Thyroid gland (tissue), 4 donors: ENCODE measurements around the gene PPIF. TPM values are rescaled to one million over a fixed set of nuclear protein-coding genes. Genes with fewer than 3 reads are reported as not detected.

Source experiments
- DNase-seq, 2 donors: peaks; one replicate each; pipeline ENCODE4 v3.0.0-alpha.2; 2019
- H3K27ac ChIP-seq, 3 donors: fragments of 200-600 bp; sonication (generic); 1 replicate in 2 of 3; 2 replicates in 1 of 3; pipeline ENCODE4 v1.5.1; 2016 to 2019; ENCODE audit warnings: mild to moderate bottlenecking in 1 of 3, moderate library complexity in 1 of 3
- H3K27me3 ChIP-seq: fragments of 200-600 bp; sonication (generic); one replicate; pipeline ENCODE4 v1.5.1; 2019
- H3K36me3 ChIP-seq, 2 donors: fragments of 200-600 bp; sonication (generic); one replicate each; pipeline ENCODE4 v1.5.1; 2016 to 2019
- H3K4me1 ChIP-seq, 2 donors: fragments of 200-600 bp; sonication (generic); one replicate each; pipeline ENCODE4 v1.5.1; 2017 to 2019
- H3K4me3 ChIP-seq, 3 donors: fragments of 200-600 bp; sonication (generic); replicated peaks in 1 of 3; 1 replicate in 2 of 3; 2 replicates in 1 of 3; pipeline ENCODE4 v1.5.1; 2016; ENCODE audit warnings: mild to moderate bottlenecking in 1 of 3
- H3K9me3 ChIP-seq: fragments of 200-600 bp; sonication (generic); one replicate; pipeline ENCODE4 v1.5.1; 2017
- POLR2A ChIP-seq, 2 donors: fragments of 450-650 bp; IDR thresholded peaks; one replicate each; pipeline ENCODE4 v1.6.1; 2017; ENCODE audit warnings: antibody characterized with exemption in 2 of 2, mild to moderate bottlenecking in 2 of 2, moderate library complexity in 1 of 2
- WGBS, 2 donors: methylation state at CpG; one replicate each; pipeline ENCODE4 v1.1.5; 2017; 5-methylcytosine and 5-hydroxymethylcytosine counted together
- intact Hi-C: fragments of 100-400 bp; cut with DNase I; formaldehyde crosslinking; loops from one replicate; pipeline ENCODE4 v1.15.1; 2023
- total RNA-seq, 4 donors: library from RNA; depleted of rRNA; stranded (reverse); fragments of >200 nt; gene quantifications; one replicate each; pipeline ENCODE4 v1.2.3, GENCODE V29; 2016
- TF ChIP-seq, protein P1 (sequence below), 6 experiments: fragments of 200-600 bp in 3 of 6; fragments of 450-650 bp in 3 of 6; sonication (generic) in 3 of 6; IDR thresholded peaks; one replicate each; pipeline ENCODE4 v1.5.1; 2016 to 2019; ENCODE audit warnings: antibody characterized with exemption in 6 of 6, mild to moderate bottlenecking in 2 of 6, inconsistent platforms in 1 of 6, moderate library complexity in 1 of 6

Gene PPIF
- 10 to 100 TPM; 31.4 to 70.1 (median 52.3) TPM for total RNA-seq

DNA sequence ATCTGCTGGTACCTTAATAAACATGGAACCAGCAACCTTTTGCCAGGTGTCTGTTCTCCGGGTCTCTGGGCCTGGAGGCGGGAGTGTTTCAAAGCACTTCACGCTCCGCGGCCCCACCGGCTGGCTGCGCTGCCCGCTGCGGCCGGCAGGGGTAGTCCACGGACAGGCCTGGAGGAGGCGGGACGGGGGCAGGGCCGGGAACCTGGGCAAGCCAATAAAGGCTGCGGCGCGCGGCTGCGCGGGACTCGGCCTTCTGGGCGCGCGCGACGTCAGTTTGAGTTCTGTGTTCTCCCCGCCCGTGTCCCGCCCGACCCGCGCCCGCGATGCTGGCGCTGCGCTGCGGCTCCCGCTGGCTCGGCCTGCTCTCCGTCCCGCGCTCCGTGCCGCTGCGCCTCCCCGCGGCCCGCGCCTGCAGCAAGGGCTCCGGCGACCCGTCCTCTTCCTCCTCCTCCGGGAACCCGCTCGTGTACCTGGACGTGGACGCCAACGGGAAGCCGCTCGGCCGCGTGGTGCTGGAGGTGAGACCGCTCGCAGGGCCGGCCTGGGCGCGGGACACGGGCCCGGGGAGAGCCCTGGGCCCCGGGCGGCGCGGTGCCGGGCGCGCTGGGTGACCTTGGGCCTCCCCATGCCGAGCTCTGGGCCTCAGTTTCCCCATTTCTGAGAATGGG lies at the start of gene PPIF:
Gene PPIF (plus strand): TSS at position 244 of the 668 bp plus-strand sequence. CDS start 80 bp downstream, at position 324.
- Histone ChIP-seq H3K9me3 (no peaks in the 10 kb centered on the region), H3K27ac (peak within 1 kb of the TSS; percentile 68 to 84 (median 81)), H3K4me3 (peak within 1 kb of the TSS; percentile 43 to 82 (median 72)), H3K4me1 (peaks cover 19 to 37% of the 10 kb centered on the region in 2 donors), H3K27me3 (no peaks in the 10 kb centered on the region), H3K36me3 (peaks cover 21 to 25% of the 10 kb centered on the region in 2 donors)
- intact Hi-C loops: no loop called here
- 1 to 2% methylated on average over 14 to 22 of the region's 77 CpGs for WGBS, 2 donors
- TF ChIP-seq, protein P1, sequence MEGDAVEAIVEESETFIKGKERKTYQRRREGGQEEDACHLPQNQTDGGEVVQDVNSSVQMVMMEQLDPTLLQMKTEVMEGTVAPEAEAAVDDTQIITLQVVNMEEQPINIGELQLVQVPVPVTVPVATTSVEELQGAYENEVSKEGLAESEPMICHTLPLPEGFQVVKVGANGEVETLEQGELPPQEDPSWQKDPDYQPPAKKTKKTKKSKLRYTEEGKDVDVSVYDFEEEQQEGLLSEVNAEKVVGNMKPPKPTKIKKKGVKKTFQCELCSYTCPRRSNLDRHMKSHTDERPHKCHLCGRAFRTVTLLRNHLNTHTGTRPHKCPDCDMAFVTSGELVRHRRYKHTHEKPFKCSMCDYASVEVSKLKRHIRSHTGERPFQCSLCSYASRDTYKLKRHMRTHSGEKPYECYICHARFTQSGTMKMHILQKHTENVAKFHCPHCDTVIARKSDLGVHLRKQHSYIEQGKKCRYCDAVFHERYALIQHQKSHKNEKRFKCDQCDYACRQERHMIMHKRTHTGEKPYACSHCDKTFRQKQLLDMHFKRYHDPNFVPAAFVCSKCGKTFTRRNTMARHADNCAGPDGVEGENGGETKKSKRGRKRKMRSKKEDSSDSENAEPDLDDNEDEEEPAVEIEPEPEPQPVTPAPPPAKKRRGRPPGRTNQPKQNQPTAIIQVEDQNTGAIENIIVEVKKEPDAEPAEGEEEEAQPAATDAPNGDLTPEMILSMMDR (IDR thresholded peaks at IDR 0.05): peak; percentile 76 to 99 (median 98)
- TF ChIP-seq POLR2A (IDR thresholded peaks at IDR 0.05): peak in 1 of 2 donors; percentile 95
- DNase-seq: peak; percentile 95 to 96

DNA sequence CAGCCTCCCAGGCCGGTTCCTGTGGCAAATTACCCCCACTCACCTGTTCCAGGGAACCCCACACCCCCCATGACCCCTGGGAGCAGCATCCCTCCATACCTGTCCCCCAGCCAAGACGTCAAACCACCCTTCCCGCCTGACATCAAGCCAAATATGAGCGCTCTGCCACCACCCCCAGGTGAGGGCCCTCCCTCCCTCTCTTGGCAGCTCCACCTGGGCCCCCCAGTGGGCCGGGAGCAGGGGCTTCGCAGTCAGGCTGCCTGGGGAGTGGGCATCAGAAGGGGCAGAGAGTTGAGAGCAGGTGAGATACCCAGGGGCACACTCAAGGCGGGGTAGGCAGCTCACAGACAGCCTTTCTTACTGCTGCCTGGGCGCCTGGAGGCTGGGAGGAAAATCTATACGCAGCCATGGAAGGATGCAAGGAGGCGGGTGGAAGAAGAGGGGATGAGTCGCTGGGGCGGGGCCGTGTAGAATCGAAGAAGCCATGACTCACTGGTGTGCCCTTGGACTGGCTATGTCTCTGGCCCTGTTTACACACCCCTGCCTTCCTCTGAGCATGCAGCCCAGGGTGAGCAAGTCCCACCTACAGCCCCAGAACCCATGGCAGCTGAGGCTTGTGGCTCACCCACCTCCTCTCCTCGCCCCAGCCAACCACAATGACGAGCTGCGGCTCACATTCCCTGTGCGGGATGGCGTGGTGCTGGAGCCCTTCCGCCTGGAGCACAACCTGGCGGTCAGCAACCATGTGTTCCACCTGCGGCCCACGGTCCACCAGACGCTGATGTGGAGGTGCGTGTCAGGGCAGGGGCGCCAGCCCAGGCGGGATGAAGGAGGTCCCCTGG lies 48.6 kb upstream of the PPIF start:
- 91 to 96% methylated on average over 21 to 27 of the region's 27 CpGs for WGBS, 2 donors
- H3K4me1 ChIP-seq: no peaks in the 10 kb centered on the region
- H3K36me3 ChIP-seq: peaks cover 92 to 93% of the 10 kb centered on the region in 2 donors
- no peak overlapping the region for H3K4me3 ChIP-seq
- no peak overlapping the region for H3K27ac ChIP-seq
- DNase-seq: no peak
- no peaks in the 10 kb centered on the region for H3K9me3 ChIP-seq
- H3K27me3 ChIP-seq: no peaks in the 10 kb centered on the region
- TF ChIP-seq, protein P1 (IDR thresholded peaks at IDR 0.05): no peak
- intact Hi-C loops: no loop called here

DNA sequence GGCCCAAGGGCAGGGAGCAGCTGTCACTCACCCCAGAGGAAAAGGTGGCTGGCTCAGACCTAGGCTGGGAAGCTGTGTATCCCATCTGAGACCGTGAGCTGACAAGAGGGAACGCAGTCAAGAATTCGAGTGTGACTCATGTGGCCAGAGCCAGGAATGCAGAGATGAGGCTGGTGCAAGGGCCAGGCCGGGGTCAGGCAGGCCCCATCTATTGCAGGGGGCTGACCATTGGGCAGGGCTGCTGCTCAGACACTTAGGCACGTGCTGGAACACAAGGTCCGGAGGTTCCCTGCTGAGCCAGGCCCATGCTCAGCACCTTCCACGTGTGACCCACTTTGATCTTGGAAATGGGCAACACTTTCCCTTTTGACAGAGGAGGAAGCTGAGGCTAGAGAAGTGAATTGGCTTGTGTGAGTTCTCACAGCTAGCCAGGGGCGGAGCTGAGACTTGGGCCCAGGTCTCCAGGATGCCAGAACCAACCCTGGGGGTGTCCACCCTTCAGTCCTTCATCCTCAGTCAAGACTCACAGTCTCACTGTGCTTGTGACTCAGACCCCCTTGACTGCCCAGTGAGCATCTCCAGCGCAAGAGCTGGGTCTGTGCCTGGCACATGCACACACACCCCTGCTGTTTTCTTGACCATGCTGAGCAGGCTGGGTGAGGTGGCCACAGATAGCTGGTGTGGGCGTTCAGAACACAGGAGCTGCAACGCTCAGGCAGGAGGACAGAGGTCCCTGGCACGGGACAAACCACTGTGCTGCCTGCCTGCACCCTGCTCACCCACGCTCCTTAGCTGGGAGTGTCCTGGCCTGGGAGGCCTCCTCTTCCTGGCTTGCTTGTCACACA lies 47.6 kb upstream of the PPIF start:
- Histone ChIP-seq H3K27me3 (no peaks in the 10 kb centered on the region), H3K4me3 (no peak overlapping the region), H3K4me1 (no peaks in the 10 kb centered on the region), H3K27ac (no peak overlapping the region), H3K9me3 (no peaks in the 10 kb centered on the region), H3K36me3 (peaks cover 93% of the 10 kb centered on the region in 2 donors)
- TF ChIP-seq, protein P1 (IDR thresholded peaks at IDR 0.05): no peak
- TF ChIP-seq POLR2A (IDR thresholded peaks at IDR 0.05): no peak
- intact Hi-C loops: no loop called here
- DNase-seq: no peak
- 83 to 98% methylated on average over 6 to 13 of the region's 13 CpGs for WGBS, 2 donors

DNA sequence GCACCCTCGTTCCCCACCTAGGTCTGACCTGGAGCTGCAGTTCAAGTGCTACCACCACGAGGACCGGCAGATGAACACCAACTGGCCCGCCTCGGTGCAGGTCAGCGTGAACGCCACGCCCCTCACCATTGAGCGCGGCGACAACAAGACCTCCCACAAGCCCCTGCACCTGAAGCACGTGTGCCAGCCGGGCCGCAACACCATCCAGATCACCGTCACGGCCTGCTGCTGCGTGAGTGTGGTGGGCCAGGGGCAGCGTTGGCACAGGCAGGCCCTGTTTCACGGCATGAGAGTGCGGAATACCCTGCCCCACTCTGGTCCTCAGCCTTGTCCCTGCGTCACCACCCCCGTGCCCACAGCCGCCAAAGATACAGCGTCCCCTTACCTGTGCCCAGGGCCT lies 46.6 kb upstream of the PPIF start:
- intact Hi-C loops: no loop called here
- WGBS, 2 donors: 88 to 92% methylated on average over 16 to 21 of the region's 24 CpGs
- no peak for DNase-seq
- Histone ChIP-seq H3K27me3 (no peaks in the 10 kb centered on the region), H3K27ac (no peak overlapping the region), H3K36me3 (peaks cover 93% of the 10 kb centered on the region in 2 donors), H3K4me1 (no peaks in the 10 kb centered on the region), H3K9me3 (no peaks in the 10 kb centered on the region), H3K4me3 (no peak overlapping the region)
- no peak for TF ChIP-seq POLR2A (IDR thresholded peaks at IDR 0.05)
- TF ChIP-seq, protein P1 (IDR thresholded peaks at IDR 0.05): no peak
